OCI-LY7 (cell line): ENCODE results near the gene DOCK3. TPM values are rescaled to one million over a fixed set of nuclear protein-coding genes. Genes with fewer than 3 reads are reported as not detected.
"Not testable (repeated sequence)": the region's sequence is repeated elsewhere in the genome, so short reads cannot be mapped to it uniquely, and the experiment has no call there.

Source experiments
- BruUV-seq: library from RNA; stranded (reverse); fragments of 400-500 nt; replicated peaks from 2 replicates; lab custom pipeline; 2021; lab: Mats Ljungman, UMichigan
- CTCF ChIA-PET: fragments of 300-600 bp; sonication (Branson Sonifier 250); formaldehyde crosslinking; loops from one replicate; lab custom pipeline; 2022; ENCODE audit warnings: antibody characterized with exemption; ENCODE audit not compliant: unreplicated experiment; lab: Charles Lee
- POLR2A ChIA-PET: fragments of 300-600 bp; sonication (Branson Sonifier 250); formaldehyde crosslinking; loops from one replicate; lab custom pipeline; 2022; ENCODE audit warnings: antibody characterized with exemption; lab: Charles Lee
- DNase-seq: peaks from one replicate; pipeline ENCODE4 v3.0.0-alpha.2; 2015; ENCODE audit warnings: low spot score
- H2AFZ ChIP-seq: fragments of 200-600 bp; sonication (generic), shearing (Covaris generic); 2 replicates; pipeline ENCODE4 v1.6.1; 2014; ENCODE audit warnings: mild to moderate bottlenecking, antibody characterized with exemption, low read length, moderate library complexity
- H3K27ac ChIP-seq: fragments of 200-600 bp; sonication (generic); 2 replicates; pipeline ENCODE4 v1.5.1; 2014; ENCODE audit warnings: mixed run types, low read depth, mild to moderate bottlenecking, moderate library complexity, low read length, inconsistent platforms; ENCODE audit not compliant: poor library complexity, severe bottlenecking
- H3K36me3 ChIP-seq: fragments of 200-600 bp; sonication (generic); 2 replicates; pipeline ENCODE4 v1.6.1; 2014; ENCODE audit warnings: mild to moderate bottlenecking, antibody characterized with exemption, low read length, moderate library complexity, mixed read lengths; ENCODE audit not compliant: insufficient read depth
- H3K4me1 ChIP-seq: fragments of 200-600 bp; sonication (generic); 2 replicates; pipeline ENCODE4 v1.5.1; 2014; ENCODE audit warnings: mild to moderate bottlenecking, low read length; ENCODE audit not compliant: insufficient read depth, poor library complexity, severe bottlenecking
- H3K4me2 ChIP-seq: fragments of 200-600 bp; sonication (generic); 2 replicates; pipeline ENCODE4 v1.6.1; 2014; ENCODE audit warnings: mild to moderate bottlenecking, low read length
- H3K4me3 ChIP-seq: fragments of 200-600 bp; sonication (generic); 2 replicates; pipeline ENCODE4 v1.5.1; 2014; ENCODE audit warnings: mild to moderate bottlenecking, low read depth, low read length; ENCODE audit not compliant: poor library complexity, severe bottlenecking
- H3K79me2 ChIP-seq: fragments of 200-600 bp; sonication (generic); 2 replicates; pipeline ENCODE4 v1.6.1; 2016; ENCODE audit warnings: low read depth, mild to moderate bottlenecking, low read length, moderate library complexity, mixed read lengths; ENCODE audit not compliant: insufficient read depth
- H3K9me2 ChIP-seq: fragments of 200-600 bp; sonication (generic); 2 replicates; pipeline ENCODE4 v1.6.1; 2016; ENCODE audit warnings: mild to moderate bottlenecking, low read length, mixed read lengths; ENCODE audit not compliant: insufficient read depth
- H3K9me3 ChIP-seq: fragments of 200-600 bp; sonication (generic); 2 replicates; pipeline ENCODE4 v1.6.1; 2014; ENCODE audit warnings: mild to moderate bottlenecking, mixed run types, low read length, mixed read lengths
- H4K20me1 ChIP-seq: fragments of 200-600 bp; sonication (generic); 2 replicates; pipeline ENCODE4 v1.6.1; 2014; ENCODE audit warnings: mild to moderate bottlenecking, antibody characterized with exemption, low read length, moderate library complexity, mixed read lengths; ENCODE audit not compliant: insufficient read depth
- EZH2phosphoT487 ChIP-seq: fragments of 200-600 bp; sonication (generic); IDR thresholded peaks from 2 replicates; pipeline ENCODE4 v1.6.1; 2018; ENCODE audit warnings: low read depth, borderline replicate concordance, mild to moderate bottlenecking, mixed run types, antibody characterized with exemption, low read length, moderate library complexity, mixed read lengths
- intact Hi-C: fragments of 100-400 bp; cut with micrococcal nuclease; formaldehyde crosslinking; loops from one replicate; pipeline ENCODE4 v1.10.0; 2022; ENCODE audit not compliant: unreplicated experiment
- total RNA-seq, 2 experiments: library from RNA; depleted of rRNA in 1 of 2; stranded (reverse); fragments of >200 nt in 1 of 2; shearing (Covaris generic) in 1 of 2; gene quantifications; 2 replicates each; pipeline ENCODE4 v1.2.3, GENCODE V29; 2014 to 2022
- TF ChIP-seq, protein P1 (sequence below): fragments of 200-600 bp; sonication (generic); conservative IDR thresholded peaks from 2 replicates; pipeline ENCODE4 v1.5.1; 2014; ENCODE audit warnings: mild to moderate bottlenecking, antibody characterized with exemption, low read length, moderate library complexity, mixed read lengths

The DOCK3 gene
- total RNA-seq, 2 experiments from 2014 or later = not detected

DNA sequence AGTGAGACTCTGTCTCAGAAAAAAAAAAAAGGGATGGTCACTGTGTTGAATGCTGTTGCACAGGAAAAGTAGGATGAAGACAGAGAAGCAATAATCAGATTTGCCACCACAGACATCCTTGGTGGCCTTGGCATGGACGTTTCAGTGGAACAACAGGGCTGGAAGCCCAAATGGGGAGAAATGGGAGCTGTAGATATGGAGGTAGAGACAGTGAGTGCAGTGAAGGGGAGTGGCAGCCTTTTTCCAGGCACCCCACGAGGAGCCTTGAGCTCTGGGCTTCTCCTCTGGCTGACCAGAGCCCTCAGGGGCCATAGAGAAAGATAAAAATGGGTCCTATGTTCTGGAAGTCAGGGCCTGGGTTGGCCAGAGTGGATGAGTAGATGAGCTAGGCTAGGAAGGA is 12.3 kb upstream of the DOCK3 start:
- no TSS peak for BruUV-seq
- H3K9me3 ChIP-seq = no peaks in the 10 kb centered on the region
- TF ChIP-seq EZH2phosphoT487 = no peak
- TF ChIP-seq, protein P1, sequence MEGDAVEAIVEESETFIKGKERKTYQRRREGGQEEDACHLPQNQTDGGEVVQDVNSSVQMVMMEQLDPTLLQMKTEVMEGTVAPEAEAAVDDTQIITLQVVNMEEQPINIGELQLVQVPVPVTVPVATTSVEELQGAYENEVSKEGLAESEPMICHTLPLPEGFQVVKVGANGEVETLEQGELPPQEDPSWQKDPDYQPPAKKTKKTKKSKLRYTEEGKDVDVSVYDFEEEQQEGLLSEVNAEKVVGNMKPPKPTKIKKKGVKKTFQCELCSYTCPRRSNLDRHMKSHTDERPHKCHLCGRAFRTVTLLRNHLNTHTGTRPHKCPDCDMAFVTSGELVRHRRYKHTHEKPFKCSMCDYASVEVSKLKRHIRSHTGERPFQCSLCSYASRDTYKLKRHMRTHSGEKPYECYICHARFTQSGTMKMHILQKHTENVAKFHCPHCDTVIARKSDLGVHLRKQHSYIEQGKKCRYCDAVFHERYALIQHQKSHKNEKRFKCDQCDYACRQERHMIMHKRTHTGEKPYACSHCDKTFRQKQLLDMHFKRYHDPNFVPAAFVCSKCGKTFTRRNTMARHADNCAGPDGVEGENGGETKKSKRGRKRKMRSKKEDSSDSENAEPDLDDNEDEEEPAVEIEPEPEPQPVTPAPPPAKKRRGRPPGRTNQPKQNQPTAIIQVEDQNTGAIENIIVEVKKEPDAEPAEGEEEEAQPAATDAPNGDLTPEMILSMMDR = no peak
- POLR2A ChIA-PET = interaction anchor here (0.6 kb wide), 1 partner anchor 669 kb away, joined by 4 read pairs; no protein-coding TSS in a partner anchor
- no peak overlapping the region for H2AFZ ChIP-seq
- no peak for DNase-seq
- no peak overlapping the region for H3K27ac ChIP-seq
- H3K36me3 ChIP-seq = no peaks in the 10 kb centered on the region
- H3K4me2 ChIP-seq = no peak overlapping the region
- no peaks in the 10 kb centered on the region for H3K79me2 ChIP-seq
- CTCF ChIA-PET = no interaction called here
- no peaks in the 10 kb centered on the region for H3K9me2 ChIP-seq
- intact Hi-C loops = no loop called here
- H3K4me3 ChIP-seq = no peak overlapping the region
- no peaks in the 10 kb centered on the region for H4K20me1 ChIP-seq
- no peaks in the 10 kb centered on the region for H3K4me1 ChIP-seq

- Histone ChIP-seq H2AFZ (no peak overlapping the region), H3K36me3 (no peaks in the 10 kb centered on the region), H4K20me1 (no peaks in the 10 kb centered on the region), H3K79me2 (no peaks in the 10 kb centered on the region), H3K4me1 (no peaks in the 10 kb centered on the region), H3K4me2 (no peak overlapping the region), H3K9me2 (no peaks in the 10 kb centered on the region), H3K4me3 (no peak overlapping the region), H3K27ac (no peak overlapping the region), H3K9me3 (no peaks in the 10 kb centered on the region)
- ChIA-PET CTCF (no interaction called here), POLR2A (no interaction called here)
- no peak for DNase-seq
- intact Hi-C loops = no loop called here
- no TSS peak for BruUV-seq
- TF ChIP-seq EZH2phosphoT487 = no peak
- TF ChIP-seq, protein P1 = no peak
Measured at GRCh38 chr3:50665081-50665840, 9.5 kb upstream of the DOCK3 start.

GRCh38 chr3:50665841-50666115 is 8.9 kb upstream of the DOCK3 start:
- POLR2A ChIA-PET, H4K20me1 ChIP-seq, H3K4me2 ChIP-seq, BruUV-seq, CTCF ChIA-PET, H3K36me3 ChIP-seq, H2AFZ ChIP-seq, H3K4me1 ChIP-seq, H3K27ac ChIP-seq, H3K9me3 ChIP-seq, intact Hi-C loops, H3K79me2 ChIP-seq, DNase-seq, H3K4me3 ChIP-seq, H3K9me2 ChIP-seq: not testable (repeated sequence)
